K562 (cell line): ENCODE measurements around the gene CERS1. TPM values are rescaled to one million over a fixed set of nuclear protein-coding genes. Genes with fewer than 3 reads are reported as not detected.

Source experiments
- ATAC-seq: fragments of 200-7000 bp; cut with Tn5 transposase; 3 replicates; pipeline ENCODE4 v1.9.1; 2020; ENCODE audit warnings: moderate library complexity
- BruUV-seq: library from RNA; stranded (reverse); fragments of 400-500 nt; replicated peaks from 2 replicates; lab custom pipeline; 2021; lab: Mats Ljungman, UMichigan
- CTCF ChIA-PET: fragments of 300-600 bp; formaldehyde crosslinking; extraction: SDS; loops from one replicate; lab custom pipeline; 2021; ENCODE audit warnings: low intra/inter-chr PET ratio; lab: Yijun Ruan, JAX
- POLR2A ChIA-PET: fragments of 300-600, 350-650 bp; sonication (Branson Sonifier 250); formaldehyde crosslinking; extraction: SDS; loops from one replicate; lab custom pipeline; 2021; ENCODE audit warnings: antibody characterized with exemption, inconsistent platforms; lab: Yijun Ruan, JAX
- DNase-seq, 4 experiments: peaks; one replicate each; pipeline versions ENCODE4 v3.0.0 to v3.0.0-alpha.2; 2011 to 2018; ENCODE audit warnings: low spot score in 3 of 4, mixed read lengths in 3 of 4; ENCODE audit errors: extremely low read depth in 1 of 4
- FAIRE-seq: peaks from 2 replicates; lab custom pipeline; 2011; peaks lifted over from hg19 to GRCh38; lab: Jason Lieb, UNC
- H2AFZ ChIP-seq: 2 replicates; pipeline ENCODE4 v1.6.0; 2011; ENCODE audit warnings: low read depth, low read length, control low read depth, inconsistent platforms
- H3K27ac ChIP-seq: fragments of 200-600 bp; 3 replicates; pipeline ENCODE4 v1.8.0; 2011; ENCODE audit warnings: low read depth, mild to moderate bottlenecking, control low read depth, inconsistent platforms, low read length, moderate library complexity, mixed read lengths; ENCODE audit errors: extremely low read depth
- H3K27me3 ChIP-seq, 2 experiments: fragments of 300-600 bp in 1 of 2; 2 replicates in 1 of 2; 3 replicates in 1 of 2; pipeline versions ENCODE4 v1.6.0 to v1.8.0; 2011; ENCODE audit warnings: inconsistent platforms in 2 of 2, low read length in 2 of 2, mild to moderate bottlenecking in 1 of 2, mixed read lengths in 1 of 2, moderate library complexity in 1 of 2; ENCODE audit not compliant: control insufficient read depth in 2 of 2, insufficient read depth in 2 of 2
- H3K36me3 ChIP-seq: fragments of 300-600 bp; 3 replicates; pipeline ENCODE4 v1.8.0; 2011; ENCODE audit warnings: mild to moderate bottlenecking, low read length, inconsistent platforms; ENCODE audit not compliant: control insufficient read depth, insufficient read depth
- H3K4me1 ChIP-seq, 2 experiments: fragments of 200-600 bp in 1 of 2; replicated peaks in 1 of 2; 2 replicates in 1 of 2; 3 replicates in 1 of 2; pipeline versions ENCODE4 v1.5.1 to v1.8.0; 2011; ENCODE audit warnings: inconsistent platforms in 2 of 2, low read length in 2 of 2, mild to moderate bottlenecking in 1 of 2, mixed read lengths in 1 of 2, moderate library complexity in 1 of 2; ENCODE audit not compliant: control insufficient read depth in 2 of 2, insufficient read depth in 2 of 2
- H3K4me2 ChIP-seq: 2 replicates; pipeline ENCODE4 v1.6.1; 2011; ENCODE audit warnings: low read length, control low read depth, inconsistent platforms, mixed read lengths; ENCODE audit not compliant: insufficient read depth
- H3K4me3 ChIP-seq: fragments of 200-600 bp; sonication (generic), shearing (Covaris generic); 2 replicates; pipeline ENCODE4 v1.5.1; 2016; ENCODE audit warnings: control low read depth, inconsistent platforms
- H3K79me2 ChIP-seq: fragments of 200-600 bp; 3 replicates; pipeline ENCODE4 v1.8.0; 2011; ENCODE audit warnings: low read length, inconsistent platforms; ENCODE audit not compliant: control insufficient read depth, insufficient read depth
- H3K9ac ChIP-seq, 2 experiments: 2 replicates each; pipeline versions ENCODE4 v1.6.0 to v1.6.1; 2011; ENCODE audit warnings: low read depth in 2 of 2, low read length in 2 of 2, control low read depth in 1 of 2, inconsistent platforms in 1 of 2, mild to moderate bottlenecking in 1 of 2, mixed read lengths in 1 of 2; ENCODE audit not compliant: insufficient read depth in 1 of 2
- H3K9me1 ChIP-seq: one replicate; pipeline ENCODE4 v1.6.0; 2011; ENCODE audit warnings: inconsistent platforms, mild to moderate bottlenecking, low read length, moderate library complexity; ENCODE audit not compliant: control insufficient read depth, insufficient read depth
- H3K9me3 ChIP-seq: replicated peaks from 2 replicates; pipeline ENCODE4 v1.5.1; 2011; ENCODE audit warnings: low read depth, low read length, inconsistent platforms; ENCODE audit not compliant: control insufficient read depth, insufficient read depth
- H4K20me1 ChIP-seq: replicated peaks from 2 replicates; pipeline ENCODE4 v1.6.1; 2011; ENCODE audit warnings: low read length, inconsistent platforms, mixed read lengths; ENCODE audit not compliant: control insufficient read depth, insufficient read depth
- ZKSCAN8 ChIP-seq: fragments of 200-800 bp; sonication (Bioruptor generic); IDR thresholded peaks from 2 replicates; pipeline ENCODE4 v1.6.1; 2016; ENCODE audit warnings: missing genetic modification characterization, missing compliant biosample characterization
- ZNF518B ChIP-seq: fragments of 250-450 bp; sonication (Bioruptor Pico); IDR thresholded peaks from 2 replicates; pipeline ENCODE4 v1.5.0; 2021; ENCODE audit warnings: mild to moderate bottlenecking, moderate library complexity
- WGBS: fragments of 100-300 bp; shearing (Covaris generic); methylation state at CpG from one replicate; pipeline ENCODE4 v1.1.6; 2016; ENCODE audit warnings: low coverage, mixed read lengths; ENCODE audit not compliant: insufficient coverage; ENCODE audit errors: missing lambda C conversion rate; 5-methylcytosine and 5-hydroxymethylcytosine counted together
- in situ Hi-C: fragments of 300-500 bp; cut with MboI; formaldehyde crosslinking; loops from 4 replicates; pipeline ENCODE4 v1.15.0; 2018; ENCODE audit warnings: inconsistent platforms, mixed read lengths
- intact Hi-C: fragments of 100-400 bp; cut with micrococcal nuclease; formaldehyde crosslinking; loops from 2 replicates; pipeline ENCODE4 v1.14.2; 2022
- polyA plus RNA-seq, 8 experiments: library from polyadenylated mRNA; depleted of rRNA in 4 of 8; stranded (reverse) in 5 of 8; unstranded in 3 of 8; fragments of >200 nt; fragmentation: Nextera tagmentation in 2 of 8; fragmentation: Illumina TruSeq in 1 of 8; extraction: Ambion mirVana in 2 of 8; extraction: Trizol in 1 of 8; gene quantifications; 2 replicates each; pipeline versions ENCODE4 v1.2.1 to v1.2.3, GENCODE V29; 2011 to 2014; ENCODE audit warnings: inconsistent platforms in 1 of 8, missing spikeins in 1 of 8
- total RNA-seq, 7 experiments: library from RNA; depleted of rRNA in 6 of 7; stranded (reverse); fragments of >200 nt in 6 of 7; fragmentation: Illumina TruSeq in 2 of 7; extraction: Trizol in 2 of 7; gene quantifications; 2 replicates each; pipeline versions ENCODE4 v1.2.1 to v1.2.3, GENCODE V29; 2011 to 2021; ENCODE audit warnings: low replicate concordance in 1 of 7

The CERS1 gene
- total and polyA plus RNA-seq, 9 of the 15 experiments (the other 6 are each of a cell fraction or from before 2014, with no cell fraction given), result 0.33 to 1.5 (median 0.86) TPM; not detected in 2

DNA sequence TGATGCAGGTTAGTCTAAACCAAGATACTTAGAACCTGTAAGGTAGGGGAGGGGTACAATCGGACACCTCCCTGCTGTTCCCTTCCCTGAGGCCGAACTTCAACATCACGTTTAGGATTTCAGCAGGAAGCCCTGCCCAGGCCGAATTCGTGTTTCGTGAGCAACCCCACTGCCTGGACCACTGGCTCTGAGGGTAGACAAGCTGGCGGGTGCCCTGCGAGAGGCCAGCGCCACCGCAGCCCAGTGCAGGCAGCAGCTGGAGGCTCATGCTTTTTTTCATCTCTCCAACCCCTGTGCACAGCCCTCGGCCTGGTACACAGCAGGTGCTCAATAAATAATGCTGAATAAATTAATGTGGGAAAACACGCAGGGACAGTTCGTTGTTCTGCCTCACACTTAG lies 37.3 kb upstream of the CERS1 start:
- Histone ChIP-seq H3K79me2 (no peaks in the 10 kb centered on the region), H3K27ac (no peak overlapping the region), H3K9me3 (no peaks in the 10 kb centered on the region), H3K4me1 (peaks cover 5 to 28% of the 10 kb centered on the region in 2 experiments; a peak in 4 of 5 replicates), H3K4me2 (no peak overlapping the region), H3K4me3 (no peak overlapping the region), H3K36me3 (peaks cover 2% of the 10 kb centered on the region; the same call in 1 of the 3 replicates), H3K9ac (peak overlapping the region in 1 of 2 experiments; percentile 77; a peak in 1 of 4 replicates), H4K20me1 (0 out of 2 replicates have a peak, but pooled peaks cover 3% of the 10 kb centered on the region), H3K27me3 (no peaks in the 10 kb centered on the region), H2AFZ (no peak overlapping the region), H3K9me1 (peaks cover 2% of the 10 kb centered on the region)
- FAIRE-seq (no peak), DNase-seq (no peak), ATAC-seq (no peak)
- POLR2A ChIA-PET, result interaction anchor here (0.7 kb wide), 1 partner anchor 14 kb away, joined by 3 read pairs; the partner anchor contains the start of genes COPE and DDX49
- BruUV-seq, result no TSS peak
- in situ Hi-C loops, result no loop called here
- intact Hi-C loops, result no loop called here
- CTCF ChIA-PET, result no interaction called here
- WGBS, result 59% methylated on average over 12 of the region's 13 CpGs
- TF ChIP-seq ZNF518B (CRISPR knock-in tag) (no peak), ZKSCAN8 (CRISPR knock-in tag) (peak; percentile 69; the same call in 1 of the 2 replicates)
